Smooth muscle cell (in vitro differentiated cells): ENCODE measurements around the gene ITGB2. TPM values are rescaled to one million over a fixed set of nuclear protein-coding genes. Genes with fewer than 3 reads are reported as not detected.

Experiments
- DNase-seq: peaks from one replicate; lab custom pipeline; 2025; ENCODE audit not compliant: unreplicated experiment; lab: John Stamatoyannopoulos, UW
- H2AFZ ChIP-seq: fragments of 200-600 bp; sonication (generic); 2 replicates; pipeline ENCODE4 v1.6.0; 2016; ENCODE audit warnings: antibody characterized with exemption, low read depth, mild to moderate bottlenecking
- H3F3A ChIP-seq: fragments of 200-600 bp; sonication (generic); 2 replicates; pipeline ENCODE4 v1.6.0; 2017; ENCODE audit warnings: antibody characterized with exemption, low read depth
- H3K27ac ChIP-seq: fragments of 200-600 bp; sonication (generic); 2 replicates; pipeline ENCODE4 v1.5.1; 2016; ENCODE audit warnings: low read depth, mild to moderate bottlenecking
- H3K27me3 ChIP-seq: fragments of 200-600 bp; sonication (generic); 2 replicates; pipeline ENCODE4 v1.6.1; 2016; ENCODE audit warnings: low read depth, mild to moderate bottlenecking
- H3K36me3 ChIP-seq: fragments of 200-600 bp; sonication (generic); 2 replicates; pipeline ENCODE4 v1.5.1; 2016; ENCODE audit warnings: low read depth
- H3K4me1 ChIP-seq: fragments of 200-600 bp; sonication (generic); 2 replicates; pipeline ENCODE4 v1.5.1; 2016; ENCODE audit warnings: low read depth
- H3K4me2 ChIP-seq: fragments of 200-600 bp; sonication (generic); 2 replicates; pipeline ENCODE4 v1.6.0; 2016; ENCODE audit warnings: mild to moderate bottlenecking
- H3K4me3 ChIP-seq: fragments of 200-600 bp; sonication (generic); 2 replicates; pipeline ENCODE4 v1.5.1; 2016; ENCODE audit warnings: mild to moderate bottlenecking
- H3K79me2 ChIP-seq: fragments of 200-600 bp; sonication (generic); 2 replicates; pipeline ENCODE4 v1.6.0; 2016; ENCODE audit warnings: low read depth, mild to moderate bottlenecking
- H3K9ac ChIP-seq: fragments of 200-600 bp; sonication (generic); 2 replicates; pipeline ENCODE4 v1.6.0; 2016; ENCODE audit warnings: low read depth
- H3K9me3 ChIP-seq: fragments of 200-600 bp; sonication (generic); replicated peaks from 2 replicates; pipeline ENCODE4 v1.5.1; 2016; ENCODE audit warnings: low read depth
- H4K20me1 ChIP-seq: fragments of 200-600 bp; sonication (generic); 2 replicates; pipeline ENCODE4 v1.6.0; 2016; ENCODE audit warnings: low read depth
- WGBS: methylation state at CpG from one replicate; pipeline ENCODE4 v1.1.7; 2016; ENCODE audit warnings: low lambda C conversion rate; 5-methylcytosine and 5-hydroxymethylcytosine counted together
- polyA plus RNA-seq: library from polyadenylated mRNA; unstranded; fragments of >200 nt; fragmentation: Nextera tagmentation; extraction: Ambion mirVana; gene quantifications from 2 replicates; pipeline ENCODE4 v1.2.1, GENCODE V29; 2016
- total RNA-seq: library from RNA; depleted of rRNA; stranded (reverse); fragments of >200 nt; gene quantifications from 2 replicates; pipeline ENCODE4 v1.2.3, GENCODE V29; 2014
- TF ChIP-seq, protein P1 (sequence below): fragments of 200-600 bp; sonication (generic); IDR thresholded peaks from 2 replicates; pipeline ENCODE4 v1.5.1; 2017; ENCODE audit warnings: borderline replicate concordance, mild to moderate bottlenecking, antibody characterized with exemption; ENCODE audit not compliant: insufficient read depth, poor library complexity, severe bottlenecking

The ITGB2 gene
- total and polyA plus RNA-seq, 2 experiments from 2014 or later = 0.18 to 0.86 TPM

DNA sequence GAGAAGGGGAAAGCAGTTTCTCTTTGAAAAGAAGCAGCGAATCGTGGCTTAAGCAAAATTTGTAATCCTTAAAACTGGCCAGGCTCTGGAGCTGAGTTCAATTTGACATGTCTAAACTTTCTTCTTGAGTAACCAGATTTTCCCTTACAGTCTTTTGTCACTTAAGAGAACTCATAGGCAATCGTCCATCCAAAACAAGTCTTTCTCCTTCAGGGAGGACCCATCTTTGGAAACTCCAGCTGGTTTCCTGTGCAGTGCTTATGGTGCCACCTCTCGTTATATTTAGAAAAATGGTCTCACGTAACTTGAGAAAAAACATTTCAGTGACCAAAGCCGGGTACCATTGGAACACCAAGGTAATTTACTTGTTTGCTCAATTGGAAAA, 45.4 kb downstream of the ITGB2 start:
- TF ChIP-seq, protein P1, sequence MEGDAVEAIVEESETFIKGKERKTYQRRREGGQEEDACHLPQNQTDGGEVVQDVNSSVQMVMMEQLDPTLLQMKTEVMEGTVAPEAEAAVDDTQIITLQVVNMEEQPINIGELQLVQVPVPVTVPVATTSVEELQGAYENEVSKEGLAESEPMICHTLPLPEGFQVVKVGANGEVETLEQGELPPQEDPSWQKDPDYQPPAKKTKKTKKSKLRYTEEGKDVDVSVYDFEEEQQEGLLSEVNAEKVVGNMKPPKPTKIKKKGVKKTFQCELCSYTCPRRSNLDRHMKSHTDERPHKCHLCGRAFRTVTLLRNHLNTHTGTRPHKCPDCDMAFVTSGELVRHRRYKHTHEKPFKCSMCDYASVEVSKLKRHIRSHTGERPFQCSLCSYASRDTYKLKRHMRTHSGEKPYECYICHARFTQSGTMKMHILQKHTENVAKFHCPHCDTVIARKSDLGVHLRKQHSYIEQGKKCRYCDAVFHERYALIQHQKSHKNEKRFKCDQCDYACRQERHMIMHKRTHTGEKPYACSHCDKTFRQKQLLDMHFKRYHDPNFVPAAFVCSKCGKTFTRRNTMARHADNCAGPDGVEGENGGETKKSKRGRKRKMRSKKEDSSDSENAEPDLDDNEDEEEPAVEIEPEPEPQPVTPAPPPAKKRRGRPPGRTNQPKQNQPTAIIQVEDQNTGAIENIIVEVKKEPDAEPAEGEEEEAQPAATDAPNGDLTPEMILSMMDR = no peak
- no peaks in the 10 kb centered on the region for H3K9me3 ChIP-seq
- peak overlapping the region; percentile 97 for H3K4me2 ChIP-seq
- no peaks in the 10 kb centered on the region for H3K27me3 ChIP-seq
- H3K36me3 ChIP-seq = no peaks in the 10 kb centered on the region
- H3K27ac ChIP-seq = peak overlapping the region; percentile 14
- H2AFZ ChIP-seq = peak overlapping the region; percentile 78
- peaks cover 17% of the 10 kb centered on the region for H3K4me1 ChIP-seq
- H3K4me3 ChIP-seq = peak overlapping the region; percentile 94
- H4K20me1 ChIP-seq = peaks cover 28% of the 10 kb centered on the region
- H3K79me2 ChIP-seq = peaks cover 29% of the 10 kb centered on the region
- H3K9ac ChIP-seq = no peak overlapping the region
- no peak for DNase-seq
- WGBS = 58% methylated on average over 6 of the region's 6 CpGs
- peaks cover 18% of the 10 kb centered on the region for H3F3A ChIP-seq

DNA sequence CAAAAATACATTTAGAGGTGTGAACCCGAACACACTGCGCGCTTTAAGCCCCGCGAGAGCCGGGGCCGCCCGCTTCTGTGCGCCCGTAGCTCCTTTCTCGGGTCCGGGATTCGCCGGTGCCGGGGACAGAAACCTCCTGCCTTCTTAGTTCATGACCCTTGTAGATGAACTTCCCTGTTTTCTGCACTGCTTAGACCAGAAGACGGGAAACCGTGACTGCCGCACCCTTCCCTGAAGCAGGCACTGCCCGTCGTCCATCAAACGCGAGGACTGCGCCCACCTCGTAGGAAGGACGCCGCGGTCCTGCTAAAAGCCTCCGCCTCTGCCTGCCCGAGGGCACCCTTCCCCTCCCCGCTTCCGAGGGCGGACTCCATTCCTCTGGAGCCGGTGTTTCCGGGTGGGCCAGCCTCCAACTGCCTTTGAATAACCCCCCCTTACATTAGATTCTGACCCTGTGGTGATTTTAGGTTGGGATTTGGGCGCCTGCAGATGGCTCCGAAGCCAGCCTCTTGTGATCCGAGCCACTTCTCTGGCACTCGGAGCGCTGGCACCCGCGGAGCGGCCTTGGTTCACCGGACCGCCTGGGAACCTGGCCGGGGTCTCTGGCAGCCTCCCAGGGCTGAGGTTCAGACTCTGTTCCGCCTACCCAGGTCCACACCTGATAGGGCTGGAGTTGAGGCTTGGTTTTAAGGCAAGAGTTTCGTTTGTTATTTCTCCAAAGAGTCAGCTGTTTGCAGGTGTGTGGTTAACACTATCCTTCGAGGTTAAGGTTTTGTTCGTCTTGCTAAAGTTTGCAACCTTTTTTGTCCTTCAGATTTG, 46.0 kb downstream of the ITGB2 start:
- peak overlapping the region; percentile 78 for H2AFZ ChIP-seq
- H3K27ac ChIP-seq = peak overlapping the region; percentile 72
- TF ChIP-seq, protein P1 = no peak
- H3K9me3 ChIP-seq = no peaks in the 10 kb centered on the region
- no peak for DNase-seq
- peak overlapping the region; percentile 94 for H3K4me3 ChIP-seq
- 7% methylated on average over 49 of the region's 49 CpGs for WGBS
- H4K20me1 ChIP-seq = peaks cover 32% of the 10 kb centered on the region
- peaks cover 17% of the 10 kb centered on the region for H3K4me1 ChIP-seq
- peaks cover 18% of the 10 kb centered on the region for H3F3A ChIP-seq
- H3K4me2 ChIP-seq = peak overlapping the region; percentile 97
- H3K9ac ChIP-seq = peak overlapping the region; percentile 80
- peaks cover 29% of the 10 kb centered on the region for H3K79me2 ChIP-seq
- no peaks in the 10 kb centered on the region for H3K36me3 ChIP-seq
- H3K27me3 ChIP-seq = no peaks in the 10 kb centered on the region

DNA sequence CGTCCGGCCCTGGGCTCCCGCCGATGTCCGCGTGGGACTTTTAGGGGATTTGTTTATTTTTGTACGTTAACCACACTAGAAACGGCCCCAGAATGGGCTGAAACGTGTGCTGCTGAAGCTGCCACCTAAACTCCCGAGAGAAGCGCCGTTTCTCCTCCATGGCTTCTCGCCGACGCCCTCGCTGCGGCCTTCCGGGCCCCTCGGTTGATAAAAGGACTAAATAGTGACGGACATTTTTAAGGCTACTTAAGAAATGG, 46.5 kb downstream of the ITGB2 start:
- TF ChIP-seq, protein P1 = no peak
- no peaks in the 10 kb centered on the region for H3K27me3 ChIP-seq
- peak overlapping the region; percentile 80 for H3K9ac ChIP-seq
- H4K20me1 ChIP-seq = peaks cover 38% of the 10 kb centered on the region
- no peaks in the 10 kb centered on the region for H3K9me3 ChIP-seq
- peaks cover 18% of the 10 kb centered on the region for H3F3A ChIP-seq
- peak overlapping the region; percentile 78 for H2AFZ ChIP-seq
- H3K4me2 ChIP-seq = peak overlapping the region; percentile 97
- no peak for DNase-seq
- 1% methylated on average over 20 of the region's 20 CpGs for WGBS
- peak overlapping the region; percentile 94 for H3K4me3 ChIP-seq
- peaks cover 33% of the 10 kb centered on the region for H3K79me2 ChIP-seq
- peak overlapping the region; percentile 72 for H3K27ac ChIP-seq
- H3K36me3 ChIP-seq = no peaks in the 10 kb centered on the region
- H3K4me1 ChIP-seq = peaks cover 23% of the 10 kb centered on the region
